HCT116 (cell line): ENCODE results near the gene DCAF4. TPM values are rescaled to one million over a fixed set of nuclear protein-coding genes. Genes with fewer than 3 reads are reported as not detected.

ENCODE experiments used
- ATAC-seq: fragments of 200-7000 bp; cut with Tn5 transposase; 2 replicates; pipeline ENCODE4 v1.9.1; 2020; ENCODE audit warnings: mild to moderate bottlenecking, moderate library complexity
- BruUV-seq: library from RNA; stranded (reverse); fragments of 400-500 nt; replicated peaks from 2 replicates; lab custom pipeline; 2021; lab: Mats Ljungman, UMichigan
- CTCF ChIA-PET: fragments of 300-600 bp; sonication (Branson Sonifier 250); formaldehyde crosslinking; loops from one replicate; lab custom pipeline; 2021; ENCODE audit warnings: antibody characterized with exemption; lab: Charles Lee
- POLR2A ChIA-PET: fragments of 300-600, 350-600 bp; sonication (Branson Sonifier 250); formaldehyde crosslinking; loops from one replicate; lab custom pipeline; 2021; ENCODE audit warnings: antibody characterized with exemption; lab: Charles Lee
- RAD21 ChIA-PET, 2 experiments: fragments of 300-600 bp; sonication (Branson Sonifier 250); formaldehyde crosslinking; loops; one replicate each; lab custom pipeline; 2023; ENCODE audit warnings: low total read pairs in 2 of 2; ENCODE audit not compliant: uncharacterized antibody in 2 of 2, unreplicated experiment in 2 of 2, low non-redundant PET in 1 of 2; lab: Charles Lee
- DNase-seq: peaks from one replicate; pipeline ENCODE4 v3.0.0-alpha.2; 2010; ENCODE audit warnings: low read depth, low spot score
- H2AFZ ChIP-seq: fragments of 200-600 bp; shearing (Covaris generic), sonication (generic); 2 replicates; pipeline ENCODE4 v1.6.1; 2017; ENCODE audit warnings: low read depth, mixed run types, mixed read lengths, antibody characterized with exemption, low read length; ENCODE audit not compliant: poor library complexity, severe bottlenecking
- H3K27ac ChIP-seq: 2 replicates; pipeline ENCODE4 v1.5.1; 2012; ENCODE audit warnings: low read depth, low read length
- H3K27me3 ChIP-seq: fragments of 200-600 bp; sonication (generic); 2 replicates; pipeline ENCODE4 v1.6.1; 2016; ENCODE audit warnings: mixed run types, low read length, mixed read lengths; ENCODE audit not compliant: insufficient read depth
- H3K36me3 ChIP-seq, 2 experiments: fragments of 200-500 bp in 1 of 2; fragments of 200-600 bp in 1 of 2; sonication (Bioruptor generic) in 1 of 2; sonication (generic) in 1 of 2; 2 replicates each; pipeline versions ENCODE4 v1.5.1 to v1.6.1; 2014 to 2016; ENCODE audit warnings: low read length in 2 of 2, inconsistent platforms in 1 of 2, mixed read lengths in 1 of 2, mixed run types in 1 of 2; ENCODE audit not compliant: insufficient read depth in 2 of 2, control insufficient read depth in 1 of 2
- H3K4me1 ChIP-seq, 2 experiments: fragments of 200-600 bp in 1 of 2; sonication (generic) in 1 of 2; 2 replicates each; pipeline versions ENCODE4 v1.5.1 to v1.6.1; 2012 to 2017; ENCODE audit warnings: low read length in 2 of 2, inconsistent platforms in 1 of 2, mild to moderate bottlenecking in 1 of 2, mixed read lengths in 1 of 2, mixed run types in 1 of 2, moderate library complexity in 1 of 2; ENCODE audit not compliant: insufficient read depth in 2 of 2, control insufficient read depth in 1 of 2
- H3K4me2 ChIP-seq: fragments of 200-600 bp; sonication (generic); 2 replicates; pipeline ENCODE4 v1.6.1; 2017; ENCODE audit warnings: mixed run types, low read length, mixed read lengths
- H3K4me3 ChIP-seq, 2 experiments: fragments of 200-600 bp in 1 of 2; sonication (generic) in 1 of 2; replicated peaks in 1 of 2; 2 replicates each; pipeline ENCODE4 v1.5.1; 2011 to 2016; ENCODE audit warnings: low read length in 2 of 2, control low read depth in 1 of 2, low read depth in 1 of 2, mild to moderate bottlenecking in 1 of 2, mixed read lengths in 1 of 2, mixed run types in 1 of 2
- H3K79me2 ChIP-seq: fragments of 200-600 bp; sonication (generic); 2 replicates; pipeline ENCODE4 v1.6.1; 2017; ENCODE audit warnings: mild to moderate bottlenecking, mixed run types, low read length, moderate library complexity, mixed read lengths; ENCODE audit not compliant: insufficient read depth
- H3K9ac ChIP-seq: fragments of 200-600 bp; sonication (generic); 2 replicates; pipeline ENCODE4 v1.6.1; 2016; ENCODE audit warnings: low read length, mixed read lengths
- H3K9me2 ChIP-seq: fragments of 200-600 bp; sonication (generic), shearing (Covaris generic); 2 replicates; pipeline ENCODE4 v1.6.1; 2017; ENCODE audit warnings: mixed run types, mild to moderate bottlenecking, moderate library complexity; ENCODE audit not compliant: insufficient read depth
- H3K9me3 ChIP-seq, 2 experiments: fragments of 200-500 bp in 1 of 2; fragments of 200-600 bp in 1 of 2; sonication (Bioruptor generic) in 1 of 2; sonication (generic) in 1 of 2; 2 replicates each; pipeline ENCODE4 v1.6.1; 2014 to 2017; ENCODE audit warnings: low read length in 2 of 2, mixed read lengths in 2 of 2, inconsistent platforms in 1 of 2, low read depth in 1 of 2, mild to moderate bottlenecking in 1 of 2, mixed run types in 1 of 2, moderate library complexity in 1 of 2; ENCODE audit not compliant: control insufficient read depth in 1 of 2, insufficient read depth in 1 of 2
- H4K20me1 ChIP-seq: fragments of 200-600 bp; sonication (generic), shearing (Covaris generic); 2 replicates; pipeline ENCODE4 v1.6.1; 2017; ENCODE audit warnings: mixed run types, mild to moderate bottlenecking, moderate library complexity; ENCODE audit not compliant: insufficient read depth
- CBX3 ChIP-seq: IDR thresholded peaks from 2 replicates; pipeline ENCODE4 v1.6.1; 2012; ENCODE audit warnings: low read depth
- CEBPB ChIP-seq: IDR thresholded peaks from 2 replicates; pipeline ENCODE4 v1.6.1; 2012; ENCODE audit warnings: low read depth
- ELF1 ChIP-seq: IDR thresholded peaks from 2 replicates; pipeline ENCODE4 v1.6.1; 2012; ENCODE audit warnings: low read depth, borderline replicate concordance
- EZH2phosphoT487 ChIP-seq: fragments of 200-600 bp; IDR thresholded peaks from 2 replicates; pipeline ENCODE4 v1.6.1; 2018; ENCODE audit warnings: antibody characterized with exemption, borderline replicate concordance
- RAD21 ChIP-seq: IDR thresholded peaks from 2 replicates; pipeline ENCODE4 v1.6.1; 2012; ENCODE audit warnings: low read depth, mild to moderate bottlenecking
- SIN3A ChIP-seq: IDR thresholded peaks from 2 replicates; pipeline ENCODE4 v1.6.1; 2012; ENCODE audit warnings: low read depth
- SP1 ChIP-seq: IDR thresholded peaks from 2 replicates; pipeline ENCODE4 v1.6.1; 2012; ENCODE audit warnings: low read depth
- TCF7L2 ChIP-seq: IDR thresholded peaks from 2 replicates; pipeline ENCODE4 v1.7.0; 2011; ENCODE audit warnings: borderline replicate concordance, inconsistent platforms; ENCODE audit not compliant: insufficient read depth, insufficient read length; ENCODE audit errors: extremely low read depth
- YY1 ChIP-seq: IDR thresholded peaks from 2 replicates; pipeline ENCODE4 v1.6.1; 2011; ENCODE audit warnings: low read length, low read depth, moderate library complexity, mild to moderate bottlenecking; ENCODE audit not compliant: insufficient replicate concordance; ENCODE audit errors: extremely low read depth
- ZFX ChIP-seq: fragments of 450-650 bp; IDR thresholded peaks from 2 replicates; pipeline ENCODE4 v1.6.1; 2017
- intact Hi-C: fragments of 100-400 bp; cut with micrococcal nuclease; formaldehyde crosslinking; loops from 2 replicates; pipeline ENCODE4 v1.10.0; 2022
- total RNA-seq: library from RNA; stranded (reverse); gene quantifications from one replicate; pipeline ENCODE4 v1.2.1, GENCODE V29; 2021; ENCODE audit not compliant: unreplicated experiment

Gene DCAF4
- total RNA-seq, 1 experiment from 2014 or later: 19.3 TPM

DNA sequence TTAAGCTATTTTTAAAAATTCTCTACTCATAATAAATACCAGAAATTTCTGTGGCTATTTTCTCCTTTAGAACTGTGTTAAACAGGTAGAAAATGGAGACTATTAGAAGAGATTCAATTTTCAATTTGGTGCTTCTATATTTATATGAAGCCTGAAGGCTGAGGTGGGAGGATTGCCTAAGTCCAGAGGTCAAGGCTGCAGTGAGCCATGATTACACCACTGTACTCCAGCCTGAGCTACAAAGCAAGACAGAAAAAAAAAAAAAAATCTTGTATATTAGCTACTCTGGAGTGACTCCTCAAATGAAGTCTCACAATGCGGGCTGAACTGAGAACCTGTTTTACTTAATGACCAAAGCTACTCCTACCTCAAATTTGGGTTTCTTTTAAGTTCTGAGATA, 22.5 kb upstream of the DCAF4 start:
- intact Hi-C loops: loop anchor here (10.0 kb wide), 1 partner anchor 571 kb away; no protein-coding TSS in a partner anchor
- POLR2A ChIA-PET: interaction anchor here (1.0 kb wide), 1 partner anchor 10 kb away, joined by 3 read pairs; the partner anchor contains the start of gene DPF3
- DNase-seq (no peak), ATAC-seq (no peak)
- no TSS peak for BruUV-seq
- H3K9me3 ChIP-seq: no peaks in the 10 kb centered on the region
- H3K79me2 ChIP-seq: no peaks in the 10 kb centered on the region
- no peaks in the 10 kb centered on the region for H3K9me2 ChIP-seq
- RAD21 ChIA-PET: interaction anchor here in 1 of 2 experiments (1.0 kb wide), 1 partner anchor 386 kb away, joined by 4 read pairs; no protein-coding TSS in a partner anchor
- no peaks in the 10 kb centered on the region for H3K27me3 ChIP-seq
- H3K36me3 ChIP-seq: no peaks in the 10 kb centered on the region
- no peak overlapping the region for H3K4me3 ChIP-seq
- H3K9ac ChIP-seq: no peak overlapping the region
- no peaks in the 10 kb centered on the region for H4K20me1 ChIP-seq
- H3K27ac ChIP-seq: no peak overlapping the region
- CTCF ChIA-PET: interaction anchor here (0.7 to 3.7 kb wide), 5 partner anchors 10 to 568 kb away, joined by 3 to 89 read pairs (median 3); partner anchors contain the start of gene DPF3
- H3K4me2 ChIP-seq: no peak overlapping the region
- TF ChIP-seq CBX3: no peak
- TF ChIP-seq YY1: no peak
- TF ChIP-seq CEBPB: no peak
- TF ChIP-seq EZH2phosphoT487: no peak
- TF ChIP-seq TCF7L2: no peak
- TF ChIP-seq SP1: no peak
- TF ChIP-seq SIN3A: no peak
- TF ChIP-seq ZFX: no peak
- TF ChIP-seq RAD21: no peak
- TF ChIP-seq ELF1: no peak
- TF ChIP-seq, all 23 proteins: peak for 0
- Histone ChIP-seq H2AFZ (no peak overlapping the region), H3K4me1 (peaks cover 3 to 25% of the 10 kb centered on the region in 2 experiments)

GRCh38 chr14:72904218-72904617, 22.0 kb upstream of the DCAF4 start:
- intact Hi-C loops: loop anchor here (10.0 kb wide), 1 partner anchor 571 kb away; no protein-coding TSS in a partner anchor
- no peaks in the 10 kb centered on the region for H3K27me3 ChIP-seq
- H3K9me3 ChIP-seq: no peaks in the 10 kb centered on the region
- TF ChIP-seq CEBPB: no peak
- no peak for TF ChIP-seq ELF1
- H3K27ac ChIP-seq: no peak overlapping the region
- H3K4me2 ChIP-seq: no peak overlapping the region
- H3K36me3 ChIP-seq: no peaks in the 10 kb centered on the region
- H3K9me2 ChIP-seq: no peaks in the 10 kb centered on the region
- BruUV-seq: no TSS peak
- no peak overlapping the region for H3K4me3 ChIP-seq
- no peak for ATAC-seq
- no peaks in the 10 kb centered on the region for H3K79me2 ChIP-seq
- H3K4me1 ChIP-seq: peaks cover 3 to 25% of the 10 kb centered on the region in 2 experiments
- ChIA-PET CTCF (interaction anchor here (0.7 to 3.7 kb wide), 5 partner anchors 10 to 567 kb away, joined by 3 to 89 read pairs (median 5); partner anchors contain the start of gene DPF3), RAD21 (interaction anchor here in 1 of 2 experiments (1.0 kb wide), 1 partner anchor 387 kb away, joined by 4 read pairs; no protein-coding TSS in a partner anchor), POLR2A (interaction anchor here (1.0 kb wide), 1 partner anchor 10 kb away, joined by 3 read pairs; the partner anchor contains the start of gene DPF3)
- no peak for DNase-seq
- H3K9ac ChIP-seq: no peak overlapping the region
- H2AFZ ChIP-seq: no peak overlapping the region
- H4K20me1 ChIP-seq: no peaks in the 10 kb centered on the region
